Neural crest cell (in vitro differentiated cells): ENCODE data around the gene VIPR2. TPM values are rescaled to one million over a fixed set of nuclear protein-coding genes. Genes with fewer than 3 reads are reported as not detected.

Experiments used
- DNase-seq: peaks from one replicate; pipeline ENCODE4 v3.0.0; 2021; ENCODE audit warnings: low read depth, mixed read lengths, low spot score
- H3K27ac Mint-ChIP-seq: one replicate; pipeline ENCODE4 v1.8.0; 2021; ENCODE audit warnings: mild to moderate bottlenecking, mixed read lengths; ENCODE audit not compliant: unreplicated experiment
- H3K27me3 Mint-ChIP-seq: 2 replicates; pipeline ENCODE4 v1.8.0; 2021; ENCODE audit warnings: low read depth, mild to moderate bottlenecking, mixed read lengths
- H3K36me3 Mint-ChIP-seq: 2 replicates; pipeline ENCODE4 v1.8.0; 2021; ENCODE audit warnings: low read depth, mild to moderate bottlenecking, mixed read lengths
- H3K4me1 Mint-ChIP-seq: 2 replicates; pipeline ENCODE4 v1.8.0; 2021; ENCODE audit warnings: mixed read lengths
- H3K4me3 Mint-ChIP-seq: one replicate; pipeline ENCODE4 v1.8.0; 2021; ENCODE audit warnings: mild to moderate bottlenecking, mixed read lengths
- H3K9me3 Mint-ChIP-seq: 2 replicates; pipeline ENCODE4 v1.8.0; 2021; ENCODE audit warnings: mixed read lengths
- total RNA-seq: library from RNA; stranded (reverse); gene quantifications from 2 replicates; pipeline ENCODE4 v1.2.1, GENCODE V29; 2021
- TF ChIP-seq, protein P1 (sequence below): fragments of 200-600 bp; sonication (generic); conservative IDR thresholded peaks from 2 replicates; pipeline ENCODE4 v1.5.0; 2021; ENCODE audit warnings: antibody characterized with exemption, mild to moderate bottlenecking

VIPR2 gene
- total RNA-seq, 1 donor from 2014 or later = 0.16 TPM

DNA sequence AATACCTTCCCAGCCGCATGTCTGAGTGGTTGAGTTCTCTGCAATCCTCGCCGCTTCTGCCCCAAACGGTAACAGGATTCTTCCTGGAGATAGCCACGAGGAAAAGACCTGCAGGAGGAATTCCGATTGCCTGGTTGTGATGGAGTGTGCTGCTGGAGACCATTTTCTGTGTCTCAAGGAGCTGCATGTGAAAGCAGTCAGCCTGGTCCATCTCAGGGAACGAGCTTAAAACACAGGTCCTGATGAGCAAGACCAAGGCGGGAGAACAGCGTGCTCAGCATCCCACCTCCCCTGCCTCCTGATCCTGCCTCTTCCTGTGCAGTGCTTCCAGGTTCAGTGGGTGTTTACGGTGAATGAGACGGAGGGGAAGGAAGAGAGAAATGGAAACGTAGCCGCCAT lies 26.5 kb downstream of the VIPR2 start:
- Mint-ChIP-seq H3K4me3 (no peak overlapping the region), H3K27me3 (peaks cover 33% of the 10 kb centered on the region), H3K4me1 (peaks cover 5% of the 10 kb centered on the region), H3K9me3 (no peaks in the 10 kb centered on the region), H3K36me3 (no peaks in the 10 kb centered on the region), H3K27ac (no peak overlapping the region)
- TF ChIP-seq, protein P1, sequence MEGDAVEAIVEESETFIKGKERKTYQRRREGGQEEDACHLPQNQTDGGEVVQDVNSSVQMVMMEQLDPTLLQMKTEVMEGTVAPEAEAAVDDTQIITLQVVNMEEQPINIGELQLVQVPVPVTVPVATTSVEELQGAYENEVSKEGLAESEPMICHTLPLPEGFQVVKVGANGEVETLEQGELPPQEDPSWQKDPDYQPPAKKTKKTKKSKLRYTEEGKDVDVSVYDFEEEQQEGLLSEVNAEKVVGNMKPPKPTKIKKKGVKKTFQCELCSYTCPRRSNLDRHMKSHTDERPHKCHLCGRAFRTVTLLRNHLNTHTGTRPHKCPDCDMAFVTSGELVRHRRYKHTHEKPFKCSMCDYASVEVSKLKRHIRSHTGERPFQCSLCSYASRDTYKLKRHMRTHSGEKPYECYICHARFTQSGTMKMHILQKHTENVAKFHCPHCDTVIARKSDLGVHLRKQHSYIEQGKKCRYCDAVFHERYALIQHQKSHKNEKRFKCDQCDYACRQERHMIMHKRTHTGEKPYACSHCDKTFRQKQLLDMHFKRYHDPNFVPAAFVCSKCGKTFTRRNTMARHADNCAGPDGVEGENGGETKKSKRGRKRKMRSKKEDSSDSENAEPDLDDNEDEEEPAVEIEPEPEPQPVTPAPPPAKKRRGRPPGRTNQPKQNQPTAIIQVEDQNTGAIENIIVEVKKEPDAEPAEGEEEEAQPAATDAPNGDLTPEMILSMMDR = no peak
- DNase-seq = no peak

DNA sequence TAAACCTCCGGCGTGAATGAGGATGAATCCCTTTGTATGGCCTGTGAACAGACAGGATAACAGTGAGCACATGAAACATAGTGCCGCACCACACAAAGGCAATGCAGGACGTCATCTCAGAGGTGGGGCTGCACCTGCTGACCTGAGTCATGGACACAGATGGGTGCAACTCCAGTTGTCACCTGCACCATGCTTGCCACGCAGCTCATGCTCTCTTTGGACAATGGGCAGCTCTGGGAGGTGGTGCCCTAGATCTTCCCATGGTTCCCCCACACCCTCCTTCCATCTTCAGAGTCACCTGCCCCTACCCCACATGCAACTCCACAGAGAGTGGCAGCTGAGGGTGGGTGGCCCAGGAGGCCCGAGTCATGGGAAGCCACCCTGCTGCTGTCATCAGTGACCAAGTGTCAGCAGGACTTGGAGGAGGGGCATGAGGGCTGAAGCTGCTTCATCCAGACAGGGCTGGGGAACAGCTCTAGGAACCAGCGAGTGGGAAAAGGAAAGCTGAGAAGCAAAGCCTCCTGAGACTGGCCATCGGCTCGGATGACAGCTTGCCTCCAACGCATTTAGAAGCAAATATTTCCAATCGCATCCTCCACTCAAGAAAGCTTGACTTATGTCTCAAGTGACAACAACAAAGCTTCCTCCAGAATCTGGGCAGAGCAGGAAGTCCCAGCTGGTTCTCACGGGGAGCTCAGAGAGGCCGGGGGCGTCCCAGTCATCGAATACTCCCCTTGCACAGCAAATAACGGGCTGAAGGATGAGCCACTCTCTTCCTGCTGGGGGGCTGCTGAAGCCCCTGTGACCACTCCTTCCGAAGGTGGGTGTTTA lies 27.1 kb downstream of the VIPR2 start:
- Mint-ChIP-seq H3K4me3 (no peak overlapping the region), H3K27me3 (peaks cover 37% of the 10 kb centered on the region)

DNA sequence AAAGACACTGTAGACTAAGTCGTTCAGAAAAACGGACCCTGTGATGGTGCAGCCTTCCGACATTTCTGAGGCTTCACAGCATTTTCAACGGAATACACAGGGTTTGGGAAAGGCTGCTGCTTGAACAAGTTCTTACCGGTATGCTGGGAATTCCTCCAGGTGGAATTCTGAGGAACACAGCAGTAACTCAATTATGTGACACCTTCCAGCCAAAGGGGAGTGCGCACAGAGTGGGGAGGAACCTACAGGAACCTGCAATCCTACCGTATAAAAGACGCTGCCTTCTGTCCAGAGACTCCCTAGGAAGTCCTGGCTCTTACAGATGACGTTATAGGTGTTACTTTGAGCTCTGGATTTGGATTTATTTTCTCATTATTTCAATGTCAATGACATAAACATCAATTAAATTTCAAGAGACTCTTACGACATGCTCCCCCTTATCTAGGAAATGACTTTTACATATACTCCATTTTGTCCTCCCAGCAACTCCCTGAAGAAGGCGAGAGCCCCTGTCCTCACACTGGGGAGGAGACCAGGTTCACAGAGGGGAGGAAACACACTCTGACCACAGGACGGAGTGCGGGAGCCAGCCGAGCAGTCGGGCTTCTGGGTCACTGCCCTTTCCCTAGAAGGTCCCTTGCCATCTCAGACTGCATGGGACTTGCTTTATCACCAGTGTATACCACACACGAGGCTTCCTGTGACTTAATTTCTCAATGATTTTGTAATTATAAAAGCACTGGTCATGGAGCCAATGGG lies 27.9 kb downstream of the VIPR2 start:
- Mint-ChIP-seq H3K27ac (no peak overlapping the region), H3K4me3 (no peak overlapping the region), H3K27me3 (peaks cover 39% of the 10 kb centered on the region), H3K36me3 (no peaks in the 10 kb centered on the region), H3K4me1 (peaks cover 8% of the 10 kb centered on the region), H3K9me3 (no peaks in the 10 kb centered on the region)
- TF ChIP-seq, protein P1 = no peak
- DNase-seq = no peak

More for the DNA sequence above, 27.1 kb downstream of the VIPR2 start:
- Mint-ChIP-seq H3K4me1 (peaks cover 8% of the 10 kb centered on the region), H3K36me3 (no peaks in the 10 kb centered on the region), H3K27ac (no peak overlapping the region), H3K9me3 (no peaks in the 10 kb centered on the region)
- TF ChIP-seq, protein P1 = no peak
- DNase-seq = no peak

DNA sequence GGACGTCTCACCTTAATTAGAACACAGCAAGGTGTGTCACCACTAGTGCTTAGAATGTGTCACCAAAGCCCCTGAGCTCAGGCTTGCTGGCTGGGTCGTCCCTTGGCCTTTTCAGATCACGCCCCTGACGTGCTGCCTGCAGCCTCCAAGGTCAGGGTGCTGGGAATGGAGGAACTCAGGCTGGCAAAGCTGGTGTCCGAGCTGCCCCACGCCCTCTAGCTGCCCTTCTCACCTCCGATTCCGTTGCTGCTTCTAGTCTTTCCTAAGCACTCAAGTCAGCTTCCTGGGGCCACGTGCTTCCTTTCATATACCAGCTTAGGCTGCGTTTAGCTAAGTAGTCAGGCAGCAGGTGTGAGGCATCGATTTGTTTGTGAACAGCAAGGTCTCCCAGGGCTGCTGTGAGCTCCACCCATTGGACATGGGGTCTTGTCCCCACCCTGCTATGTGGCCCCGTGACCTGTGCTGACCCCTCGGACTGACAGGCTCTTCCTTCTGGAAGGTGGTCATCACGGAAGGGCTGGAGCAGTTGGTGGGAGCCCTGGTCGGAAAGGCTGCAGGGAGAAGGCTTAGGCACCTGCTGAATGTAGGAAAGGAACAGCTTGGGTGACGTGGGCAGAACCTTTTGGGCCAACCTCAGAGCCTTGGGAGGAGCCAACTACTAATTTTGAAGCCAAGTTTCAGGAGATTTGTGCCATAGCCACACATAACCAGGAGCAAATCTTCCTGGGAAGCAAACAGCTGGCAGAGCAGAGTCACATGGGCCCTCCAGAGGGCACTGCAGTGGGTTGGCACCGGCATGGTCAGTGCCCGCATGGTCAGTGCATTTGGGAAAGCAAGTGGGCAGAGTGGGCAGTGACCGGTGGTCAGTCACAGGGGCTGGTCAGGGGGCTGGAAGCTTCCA lies 28.8 kb downstream of the VIPR2 start:
- H3K27ac Mint-ChIP-seq = no peak overlapping the region
- no peak overlapping the region for H3K4me3 Mint-ChIP-seq
- TF ChIP-seq, protein P1 = no peak
- DNase-seq = no peak
- H3K27me3 Mint-ChIP-seq = peaks cover 40% of the 10 kb centered on the region
- H3K9me3 Mint-ChIP-seq = no peaks in the 10 kb centered on the region
- H3K4me1 Mint-ChIP-seq = peaks cover 8% of the 10 kb centered on the region
- H3K36me3 Mint-ChIP-seq = no peaks in the 10 kb centered on the region

DNA sequence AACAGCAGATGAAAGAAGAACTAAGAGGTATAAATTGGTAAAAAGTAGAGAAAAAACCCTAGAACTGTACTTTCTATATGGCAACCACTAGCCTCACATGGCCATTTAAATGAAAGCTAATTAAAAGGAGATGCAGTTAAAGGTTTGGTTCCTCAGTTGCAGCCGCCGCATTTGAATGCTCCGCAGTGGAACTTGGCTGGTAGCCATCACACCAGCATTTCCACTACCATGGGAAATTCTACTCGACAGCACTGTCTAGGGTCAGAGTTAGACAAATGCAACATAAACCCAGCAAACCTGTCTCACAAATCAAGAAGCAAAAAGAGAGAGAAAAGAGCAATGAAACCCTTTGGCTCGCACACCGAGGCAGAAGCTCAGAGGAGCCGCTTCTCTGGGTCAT lies 29.7 kb downstream of the VIPR2 start:
- H3K4me3 Mint-ChIP-seq = no peak overlapping the region
- H3K27me3 Mint-ChIP-seq = peaks cover 40% of the 10 kb centered on the region
- no peak for DNase-seq
- H3K36me3 Mint-ChIP-seq = no peaks in the 10 kb centered on the region
- TF ChIP-seq, protein P1 = no peak
- H3K27ac Mint-ChIP-seq = no peak overlapping the region
- peaks cover 8% of the 10 kb centered on the region for H3K4me1 Mint-ChIP-seq
- no peaks in the 10 kb centered on the region for H3K9me3 Mint-ChIP-seq
